Measurements from ENCODE around the gene REST. TPM values are rescaled to one million over a fixed set of nuclear protein-coding genes. Genes with fewer than 3 reads are reported as not detected.
"Not testable (repeated sequence)": the region's sequence is repeated elsewhere in the genome, so short reads cannot be mapped to it uniquely, and the experiment has no call there.

REST gene
- total RNA-seq, 2 donors from 2014 or later: 26.5 to 32.1 TPM

DNA sequence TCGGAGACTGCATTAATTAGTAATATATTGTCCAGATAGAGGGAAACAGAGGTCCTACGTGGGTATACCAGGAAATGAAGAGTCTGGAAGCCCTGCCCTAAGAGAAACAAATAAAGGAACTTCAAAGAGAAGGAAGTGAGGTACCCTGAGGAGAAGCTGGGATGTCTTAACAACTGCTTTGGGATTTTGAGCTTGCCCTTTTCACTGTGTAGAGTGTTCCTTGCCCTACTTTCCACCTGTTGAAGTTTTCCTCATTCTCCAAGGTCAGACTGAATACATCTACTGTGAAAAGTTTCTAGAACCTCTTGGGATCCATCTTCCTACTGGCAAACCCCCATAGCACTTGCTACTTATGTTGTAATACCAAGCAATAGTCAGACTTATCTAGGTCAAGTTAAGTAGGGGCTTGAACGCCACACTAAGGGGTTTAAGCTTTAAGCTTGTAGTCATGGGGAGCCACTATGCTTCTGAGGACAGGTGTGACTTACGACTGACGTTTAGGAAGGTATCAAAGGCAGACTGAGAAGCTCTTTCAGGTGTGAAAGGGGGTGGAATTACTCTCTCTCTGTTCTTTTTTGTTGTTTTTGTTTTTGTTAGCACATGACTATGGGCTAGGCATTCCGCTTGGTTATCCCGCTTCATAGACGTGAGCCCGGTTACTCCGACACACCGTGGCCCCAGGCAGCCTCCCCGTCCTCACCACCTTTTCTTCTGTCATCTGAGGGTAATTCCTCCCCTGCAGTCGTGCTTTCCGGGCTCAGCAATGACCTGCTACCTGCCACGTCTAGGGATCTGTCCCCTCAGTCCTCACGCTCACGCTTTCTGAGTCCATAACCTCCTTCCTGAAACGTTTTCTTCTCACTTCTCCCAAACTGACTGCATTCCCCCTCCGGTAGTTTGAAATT is 959 bp upstream of the REST start:
- intact Hi-C loops (cut with DNase I, micrococcal nuclease): loop anchor here in 1 of 2 donors (5.0 kb wide), 1 partner anchor 71 kb away; the partner anchor contains the start of genes NOA1 and POLR2B
- peak; percentile 27 to 33 for DNase-seq
- no peak for ATAC-seq

DNA sequence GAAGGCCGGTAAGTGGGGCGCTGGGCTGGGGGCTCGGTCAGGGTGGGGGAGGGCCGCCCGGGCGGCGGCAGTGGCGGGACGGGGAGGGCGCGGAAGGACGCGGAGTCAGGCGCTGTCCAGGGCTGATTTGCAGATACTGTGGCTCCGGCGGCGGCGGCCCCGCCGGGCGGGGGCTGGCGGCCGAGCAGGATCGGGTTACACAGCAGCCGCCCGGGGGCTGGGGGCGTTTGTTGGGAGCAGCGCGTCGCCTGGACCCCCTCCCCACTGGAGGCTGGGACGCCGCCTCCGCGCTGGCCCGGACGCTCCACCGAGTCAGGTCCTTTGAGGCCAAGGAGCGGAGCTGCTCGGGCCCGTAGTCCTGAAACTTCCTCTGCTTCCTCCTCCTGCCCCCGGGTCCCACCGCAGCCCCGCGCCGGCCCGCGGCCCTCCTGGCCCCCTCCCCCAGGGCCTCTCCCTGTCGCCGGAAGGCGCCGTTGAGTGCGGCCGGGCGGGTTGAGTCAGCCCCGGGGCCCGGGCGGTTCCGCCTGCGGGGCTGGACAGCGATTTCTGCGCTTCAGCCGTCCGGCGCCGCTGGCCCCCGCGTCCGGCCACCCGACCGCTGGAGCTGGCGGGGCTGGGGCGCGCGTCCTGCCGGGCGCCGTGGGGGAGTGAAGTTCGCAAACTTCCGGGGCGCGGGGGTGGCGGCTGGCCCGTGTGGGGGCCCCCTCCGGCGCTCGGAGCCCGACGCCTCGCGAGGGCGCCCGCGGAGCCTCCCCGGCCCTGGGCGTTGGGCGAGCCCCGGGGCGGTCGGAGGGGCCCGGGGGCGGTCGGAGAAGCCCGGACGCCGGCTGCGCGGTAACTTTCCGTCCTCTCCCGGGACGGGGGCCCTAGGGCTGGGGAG is 746 bp downstream of the REST start:
- DNase-seq: peak; percentile 61 to 78
- intact Hi-C loops (cut with DNase I, micrococcal nuclease): loop anchor here in 1 of 2 donors (5.0 kb wide), 1 partner anchor 69 kb away; the partner anchor contains the start of genes NOA1 and POLR2B
- peak; percentile 70 for ATAC-seq

DNA sequence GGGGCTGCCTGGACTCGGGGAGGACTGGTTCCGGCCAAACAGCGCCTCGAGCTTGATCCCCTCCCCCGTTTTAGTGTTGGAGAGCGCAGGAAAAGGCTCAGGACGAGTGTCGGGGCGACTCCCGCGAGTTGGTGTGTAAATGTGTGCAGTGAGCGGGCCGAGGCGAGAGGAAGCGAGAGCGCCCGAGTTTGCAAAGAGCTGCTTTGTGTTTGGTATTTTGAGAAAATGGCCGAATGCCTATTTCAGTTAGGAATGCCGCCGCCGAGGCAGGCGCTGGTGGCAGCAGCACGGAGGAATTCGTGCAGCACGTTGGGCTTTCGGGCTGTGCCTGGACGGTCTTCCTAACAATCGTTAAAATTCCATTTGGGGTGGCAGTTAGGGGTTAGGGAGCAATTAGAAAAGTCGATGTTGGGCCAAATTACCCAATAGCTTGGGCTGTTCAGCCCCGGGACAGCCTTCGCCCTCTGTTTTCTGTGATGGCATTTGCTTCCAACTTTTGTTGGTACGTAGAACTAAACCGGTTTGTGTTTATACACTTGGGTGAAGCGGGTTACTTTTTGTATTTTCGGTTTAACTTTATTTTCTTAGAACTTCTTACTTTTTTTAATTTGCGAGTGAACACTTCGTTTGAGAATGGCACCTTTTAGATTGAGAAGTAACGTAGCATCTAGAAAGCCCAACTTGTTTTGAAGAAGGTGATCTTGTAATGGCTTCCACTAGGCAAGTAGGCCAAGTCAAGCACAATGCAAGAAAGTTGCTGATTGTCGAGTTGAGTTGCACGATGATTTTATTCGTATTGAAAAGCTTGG is 1.6 kb downstream of the REST start:
- intact Hi-C loops (cut with DNase I, micrococcal nuclease): loop anchor here in 1 of 2 donors (5.0 kb wide), 1 partner anchor 68 kb away; the partner anchor contains the start of genes NOA1 and POLR2B
- peak; percentile 47 to 63 for DNase-seq
- ATAC-seq: peak; percentile 11

DNA sequence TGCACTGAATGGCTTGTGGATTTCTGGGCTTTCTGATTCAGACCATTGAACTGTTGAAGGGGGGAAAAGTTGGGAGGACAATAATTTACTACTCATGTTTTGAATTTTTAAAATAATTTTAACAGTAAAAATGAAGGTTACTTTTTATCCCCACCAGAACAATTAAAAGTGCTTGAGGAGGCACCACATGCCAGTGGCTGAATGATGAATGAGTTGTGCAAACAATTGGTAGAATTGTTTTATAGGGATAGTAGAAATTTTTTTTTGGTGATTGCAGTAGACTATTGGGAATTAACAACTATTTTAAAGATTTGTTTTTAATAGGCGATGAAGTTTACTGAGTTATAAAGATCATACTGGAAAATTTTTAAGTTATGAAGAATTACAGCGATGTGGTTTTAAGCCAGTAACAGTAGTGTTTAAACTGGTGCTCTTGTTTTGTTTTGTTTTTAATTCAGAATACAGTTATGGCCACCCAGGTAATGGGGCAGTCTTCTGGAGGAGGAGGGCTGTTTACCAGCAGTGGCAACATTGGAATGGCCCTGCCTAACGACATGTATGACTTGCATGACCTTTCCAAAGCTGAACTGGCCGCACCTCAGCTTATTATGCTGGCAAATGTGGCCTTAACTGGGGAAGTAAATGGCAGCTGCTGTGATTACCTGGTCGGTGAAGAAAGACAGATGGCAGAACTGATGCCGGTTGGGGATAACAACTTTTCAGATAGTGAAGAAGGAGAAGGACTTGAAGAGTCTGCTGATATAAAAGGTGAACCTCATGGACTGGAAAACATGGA is 2.7 kb downstream of the REST start:
- intact Hi-C loops (cut with DNase I, micrococcal nuclease): no loop called here
- ATAC-seq: no peak
- DNase-seq: peak; percentile 11 to 30

DNA sequence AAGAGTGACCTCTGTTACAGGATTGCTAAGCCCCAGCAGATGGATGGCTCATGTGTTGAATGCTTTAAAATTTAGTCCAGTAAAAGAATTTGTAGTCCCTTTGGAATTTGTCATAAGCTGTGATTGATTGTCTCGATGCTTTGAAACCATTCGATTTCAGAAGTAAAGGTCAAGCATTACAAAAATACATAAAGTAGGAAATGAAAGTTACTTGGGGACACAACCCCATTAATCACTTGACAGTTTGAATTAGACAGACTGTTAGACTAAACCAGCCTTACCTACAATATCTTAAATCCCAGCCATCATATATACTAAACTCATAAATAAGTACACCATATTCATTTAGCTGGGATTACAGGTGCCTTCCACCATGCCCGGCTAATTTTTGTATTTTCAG is 6.6 kb downstream of the REST start:
- DNase-seq: no peak
- intact Hi-C loops (cut with DNase I, micrococcal nuclease): no loop called here
- ATAC-seq: no peak

DNA sequence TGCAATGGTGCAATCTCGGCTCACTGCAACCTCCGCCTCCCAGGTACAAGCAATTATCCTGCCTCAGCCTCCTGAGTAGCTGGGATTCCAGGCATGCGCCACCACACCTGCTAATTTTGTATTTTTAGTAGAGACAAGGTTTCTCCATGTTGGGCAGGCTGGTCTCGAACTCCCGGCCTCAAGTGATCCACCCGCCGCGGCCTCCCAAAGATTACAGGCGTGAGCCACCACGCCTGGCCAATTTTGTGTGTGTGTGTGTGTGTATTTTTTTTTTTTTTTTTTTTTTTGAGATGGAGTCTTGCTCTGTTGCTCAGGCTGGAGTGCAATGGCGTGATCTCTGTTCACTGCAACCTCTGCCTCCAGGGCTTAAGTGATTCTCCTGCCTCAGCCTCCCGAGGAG is 7.3 kb downstream of the REST start:
- intact Hi-C loops (cut with DNase I, micrococcal nuclease); DNase-seq; ATAC-seq: not testable (repeated sequence)

DNA sequence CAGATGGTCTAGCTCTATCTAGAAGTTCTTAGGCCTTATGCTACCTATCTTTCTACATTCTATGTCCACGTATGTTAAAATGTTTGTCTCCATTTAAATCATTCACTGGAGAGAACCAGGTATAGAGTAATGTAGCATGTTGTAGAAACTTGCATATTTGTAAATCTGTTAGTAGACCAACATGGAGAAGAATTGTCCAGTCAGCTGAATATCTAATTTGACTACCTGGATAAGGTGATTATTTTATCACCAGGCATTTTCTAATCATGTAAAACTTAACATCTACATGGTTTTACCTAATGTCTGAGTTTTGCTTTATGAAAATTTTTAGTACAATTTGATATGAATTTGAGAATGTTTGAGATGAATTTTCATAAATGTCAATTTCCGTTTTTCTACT is 19.5 kb downstream of the REST start:
- intact Hi-C loops (cut with DNase I, micrococcal nuclease): no loop called here
- DNase-seq (no peak), ATAC-seq (no peak)

DNA sequence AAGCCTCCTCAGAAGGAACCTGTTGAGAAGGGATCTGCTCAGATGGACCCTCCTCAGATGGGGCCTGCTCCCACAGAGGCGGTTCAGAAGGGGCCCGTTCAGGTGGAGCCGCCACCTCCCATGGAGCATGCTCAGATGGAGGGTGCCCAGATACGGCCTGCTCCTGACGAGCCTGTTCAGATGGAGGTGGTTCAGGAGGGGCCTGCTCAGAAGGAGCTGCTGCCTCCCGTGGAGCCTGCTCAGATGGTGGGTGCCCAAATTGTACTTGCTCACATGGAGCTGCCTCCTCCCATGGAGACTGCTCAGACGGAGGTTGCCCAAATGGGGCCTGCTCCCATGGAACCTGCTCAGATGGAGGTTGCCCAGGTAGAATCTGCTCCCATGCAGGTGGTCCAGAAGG is 22.9 kb downstream of the REST start:
- ATAC-seq (no peak), DNase-seq (no peak)
- intact Hi-C loops (cut with DNase I, micrococcal nuclease): no loop called here

DNA sequence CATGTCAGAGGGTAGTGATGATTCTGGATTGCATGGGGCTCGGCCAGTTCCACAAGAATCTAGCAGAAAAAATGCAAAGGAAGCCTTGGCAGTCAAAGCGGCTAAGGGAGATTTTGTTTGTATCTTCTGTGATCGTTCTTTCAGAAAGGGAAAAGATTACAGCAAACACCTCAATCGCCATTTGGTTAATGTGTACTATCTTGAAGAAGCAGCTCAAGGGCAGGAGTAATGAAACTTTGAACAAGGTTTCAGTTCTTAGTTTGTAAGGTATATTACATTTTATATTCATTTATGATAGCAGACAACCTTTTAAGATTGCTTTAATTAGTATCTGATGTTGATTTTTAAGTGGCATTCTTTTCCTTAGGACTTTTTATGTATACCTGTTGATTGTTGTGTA is 24.2 kb downstream of the REST start:
- ATAC-seq (no peak), DNase-seq (no peak)
- intact Hi-C loops (cut with DNase I, micrococcal nuclease): no loop called here

DNA sequence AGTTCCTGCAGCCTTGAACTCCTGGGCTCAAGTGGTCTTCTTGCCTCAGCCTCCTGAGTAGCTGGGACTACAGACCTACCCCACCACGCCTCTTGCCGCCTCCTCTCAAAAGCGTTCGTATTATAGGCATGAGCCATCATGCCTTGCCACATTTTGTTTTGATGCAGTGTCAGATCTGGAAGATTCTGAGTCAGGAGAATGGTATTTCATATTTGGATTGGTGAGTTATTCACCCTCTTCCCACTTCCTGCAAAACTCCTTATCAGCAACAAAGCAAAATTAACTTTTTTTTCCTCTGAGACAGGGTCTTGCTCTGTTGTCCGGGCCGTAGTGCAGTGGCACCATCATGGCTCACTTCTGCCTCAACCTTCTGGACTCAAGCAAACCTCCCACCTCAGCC is 29.6 kb downstream of the REST start:
- ATAC-seq: no peak

DNA sequence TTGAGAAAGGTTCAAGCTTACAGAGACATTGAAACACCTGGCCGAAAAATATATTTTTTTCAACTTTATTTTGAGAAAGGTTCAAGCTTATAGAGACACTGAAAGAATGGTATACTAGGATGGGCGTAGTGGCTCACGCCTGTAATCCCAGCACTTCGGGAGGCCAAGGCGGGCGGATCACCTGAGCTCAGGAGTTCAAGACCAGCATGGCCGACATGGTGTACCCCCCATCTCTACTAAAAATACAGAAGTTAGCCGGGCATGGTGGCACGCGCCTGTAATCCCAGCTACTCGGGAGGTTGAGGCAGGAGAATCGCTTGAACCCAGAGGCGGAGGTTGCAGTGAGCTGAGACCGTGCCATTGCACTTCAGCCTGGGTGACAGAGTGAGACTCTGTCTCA is 32.1 kb downstream of the REST start:
- ATAC-seq; intact Hi-C loops (cut with DNase I, micrococcal nuclease); DNase-seq: not testable (repeated sequence)

More for the DNA sequence above, 29.6 kb downstream of the REST start:
- intact Hi-C loops (cut with DNase I, micrococcal nuclease): no loop called here
- DNase-seq: no peak

DNA sequence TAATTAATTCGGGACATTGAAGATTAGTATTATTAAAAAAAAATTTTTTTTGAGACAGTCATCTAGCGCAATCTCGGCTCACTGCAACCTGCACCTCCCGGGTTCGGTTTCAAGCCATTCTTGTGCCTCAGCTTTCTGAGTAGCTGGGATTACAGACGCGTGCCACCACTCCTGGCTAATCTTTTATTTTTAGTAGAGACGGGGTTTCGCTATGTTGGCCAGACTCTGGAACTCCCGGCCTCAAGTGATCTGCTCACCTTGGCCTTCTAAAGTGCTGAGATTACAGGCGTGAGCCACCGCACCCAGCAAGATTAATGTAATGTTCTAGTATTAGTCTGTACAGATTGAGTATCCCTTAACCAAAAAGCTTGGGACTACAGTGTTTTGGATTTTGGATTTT is 32.7 kb downstream of the REST start:
- no peak for ATAC-seq
- intact Hi-C loops (cut with DNase I, micrococcal nuclease): no loop called here
- no peak for DNase-seq

DNA sequence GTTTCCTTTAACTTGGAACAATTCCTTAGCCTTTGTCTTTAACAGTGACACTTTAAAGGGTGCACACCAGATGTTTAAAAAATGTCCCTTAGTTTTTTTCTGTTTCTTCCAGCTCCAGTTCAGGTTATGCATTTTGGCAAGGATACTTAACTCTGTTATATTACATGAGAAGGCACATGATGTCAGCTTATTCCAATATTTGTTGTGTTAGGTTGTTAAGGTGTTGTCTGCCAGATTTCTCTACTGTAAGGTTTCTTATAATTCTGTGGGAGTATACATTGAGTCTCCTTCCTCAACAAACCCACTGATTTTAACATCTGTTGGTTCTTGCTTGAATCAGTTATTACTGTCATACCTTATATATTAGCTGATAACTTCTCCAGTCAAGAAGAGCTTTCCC is 33.3 kb downstream of the REST start:
- ATAC-seq (no peak), DNase-seq (no peak)
- intact Hi-C loops (cut with DNase I, micrococcal nuclease): no loop called here

DNA sequence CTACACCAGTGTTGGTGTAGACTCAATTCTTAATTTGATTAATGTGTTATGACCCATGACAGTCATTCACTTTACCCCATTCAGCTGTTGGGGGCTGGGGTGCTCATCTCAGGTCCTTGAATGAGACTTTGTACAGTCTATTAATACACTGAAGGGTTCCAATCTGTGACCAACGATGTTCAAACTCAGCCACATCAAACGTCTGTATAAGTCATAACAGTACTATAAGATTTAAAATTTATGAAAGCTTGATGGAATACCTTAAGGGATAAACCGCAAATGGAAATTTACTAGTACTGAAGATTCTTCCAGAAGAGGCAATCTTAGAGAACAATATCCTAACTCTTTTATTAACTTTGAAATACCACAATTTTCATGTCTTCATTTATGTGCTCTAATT is 33.7 kb downstream of the REST start:
- intact Hi-C loops (cut with DNase I, micrococcal nuclease): no loop called here
- no peak for ATAC-seq

DNA sequence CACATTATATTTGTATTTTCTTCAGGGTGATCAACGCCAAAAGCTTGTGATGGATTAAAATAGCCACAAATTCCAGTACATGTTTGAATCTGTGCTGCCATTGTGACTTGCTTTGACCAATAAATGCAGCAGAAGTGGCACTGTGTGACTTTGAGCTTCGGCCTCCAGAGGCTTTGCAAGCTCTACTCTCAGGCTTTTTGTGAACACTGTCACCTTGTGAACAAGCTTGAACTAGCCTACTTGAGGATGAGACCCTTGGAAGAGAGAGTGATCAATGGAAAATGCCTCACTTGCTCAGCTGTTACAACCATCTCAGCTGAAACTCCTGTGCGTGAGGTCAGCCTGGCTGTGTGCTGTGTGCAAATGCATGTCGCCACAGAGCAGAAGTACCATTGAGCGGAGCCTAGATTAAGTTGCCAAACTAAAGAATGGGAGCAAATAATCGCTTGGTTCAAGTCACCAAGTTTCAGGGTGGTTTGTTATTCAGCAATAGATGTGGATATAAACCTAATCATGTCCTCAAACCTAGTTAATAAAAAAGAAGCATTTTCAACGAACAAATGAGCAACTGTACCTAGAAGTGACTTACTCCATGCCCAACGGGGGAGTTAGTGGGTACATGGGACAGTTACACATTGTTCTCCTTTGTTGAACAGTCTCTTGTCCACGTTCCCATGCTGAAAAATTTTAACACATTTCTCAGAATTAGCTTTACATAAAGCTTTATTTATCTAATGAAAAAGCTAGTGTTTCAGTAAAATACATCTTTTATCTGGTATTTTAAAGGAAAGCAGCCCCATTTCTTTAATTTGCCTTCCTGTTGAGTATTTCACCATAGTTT is 46.2 kb downstream of the REST start:
- intact Hi-C loops (cut with DNase I, micrococcal nuclease): no loop called here
- no peak for DNase-seq
- no peak for ATAC-seq

More for the DNA sequence above, 33.7 kb downstream of the REST start:
- no peak for DNase-seq

DNA sequence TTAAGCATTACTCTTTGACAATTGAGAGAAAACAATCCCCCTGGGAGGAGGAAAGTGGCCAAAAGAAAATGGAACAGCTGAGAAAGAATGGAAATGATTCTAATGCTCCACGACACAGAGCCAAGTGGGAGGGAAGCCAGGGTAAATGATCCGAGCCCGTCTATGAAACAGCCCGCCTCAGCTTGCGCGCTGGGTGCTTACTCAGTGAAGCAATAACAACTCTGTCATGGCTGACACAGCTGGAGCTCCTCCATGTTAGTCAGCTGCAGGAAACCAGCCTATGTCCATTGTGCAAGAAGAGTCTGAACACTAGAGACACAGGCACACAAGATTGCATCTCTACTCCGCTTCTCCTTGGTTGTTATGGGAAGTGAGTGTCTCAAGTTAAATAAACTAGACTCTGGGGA is 50.4 kb downstream of the REST start:
- ATAC-seq (peak; percentile 69), DNase-seq (peak; percentile 68 to 76)
- intact Hi-C loops (cut with DNase I, micrococcal nuclease): no loop called here

DNA sequence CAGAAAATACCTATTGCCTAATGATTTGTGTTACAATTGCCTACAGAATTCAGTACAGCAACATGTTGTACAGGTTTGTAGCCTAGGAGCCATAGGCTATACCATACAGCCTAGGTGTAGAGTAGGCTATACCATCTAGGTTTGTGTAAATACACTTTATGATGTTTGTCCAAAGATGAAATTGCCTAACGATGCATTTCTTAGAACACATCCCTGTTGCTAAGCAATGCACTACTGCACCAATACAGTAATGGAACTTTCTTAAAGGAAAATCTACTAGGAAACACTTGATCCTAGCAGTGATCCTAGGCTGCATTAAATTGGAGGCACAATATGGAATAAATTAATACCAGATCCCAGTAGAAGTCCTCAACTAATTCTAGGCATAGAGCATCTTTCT is 51.4 kb downstream of the REST start:
- no peak for DNase-seq
- intact Hi-C loops (cut with DNase I, micrococcal nuclease): no loop called here
- ATAC-seq: peak; percentile 92

All from left colon (tissue), 2 donors.